ENCODE data around the gene UNC119B. TPM values are rescaled to one million over a fixed set of nuclear protein-coding genes. Genes with fewer than 3 reads are reported as not detected.

Gene UNC119B
- total RNA-seq, 1 donor from 2014 or later: 24.3 TPM

GRCh38 chr12:120710805-120711296 is 593 bp downstream of the UNC119B start:
- DNase-seq (ENCODE audit: low read depth): no peak
- Mint-ChIP-seq H3K4me3 (ENCODE audit: unreplicated experiment) (peak overlapping the region; percentile 91), H3K27ac (ENCODE audit: unreplicated experiment) (peak overlapping the region; percentile 83), H3K4me1 (ENCODE audit: low read depth, unreplicated experiment) (peaks cover 5% of the 10 kb centered on the region), H3K9me3 (ENCODE audit: unreplicated experiment) (no peaks in the 10 kb centered on the region), H3K36me3 (ENCODE audit: low read depth, unreplicated experiment) (peaks cover 7% of the 10 kb centered on the region), H3K27me3 (ENCODE audit: low read depth, unreplicated experiment) (no peaks in the 10 kb centered on the region)
- peaks cover 10% of the 10 kb centered on the region for H3K4me1 ChIP-seq (ENCODE audit: insufficient read depth, low read length)
- H3K36me3 ChIP-seq (ENCODE audit: insufficient read depth, low read length): peaks cover 11% of the 10 kb centered on the region
- peaks cover 37% of the 10 kb centered on the region for H4K20me1 ChIP-seq (ENCODE audit: insufficient read depth, low read length)
- H3K79me2 ChIP-seq (ENCODE audit: insufficient read depth, low read length): peaks cover 29% of the 10 kb centered on the region
- FAIRE-seq: no peak
- no peaks in the 10 kb centered on the region for H3K27me3 ChIP-seq (ENCODE audit: insufficient read depth, low read length)
- peak overlapping the region; percentile 78 for H3K27ac ChIP-seq (ENCODE audit: low read depth, low read length)
- peak overlapping the region; percentile 73 for H3K4me3 ChIP-seq (ENCODE audit: insufficient read depth, low read depth, low read length)
- no peaks in the 10 kb centered on the region for H3K9me3 ChIP-seq (ENCODE audit: insufficient read depth, low read depth, low read length)
- peak overlapping the region; percentile 79 for H2AFZ ChIP-seq (ENCODE audit: low read depth, low read length)
- H3K4me2 ChIP-seq (ENCODE audit: low read length): peak overlapping the region; percentile 86
- no peak for TF ChIP-seq EZH2 (IDR thresholded peaks at IDR 0.05; ENCODE audit: insufficient read depth, low read length)
- TF ChIP-seq, protein P1, sequence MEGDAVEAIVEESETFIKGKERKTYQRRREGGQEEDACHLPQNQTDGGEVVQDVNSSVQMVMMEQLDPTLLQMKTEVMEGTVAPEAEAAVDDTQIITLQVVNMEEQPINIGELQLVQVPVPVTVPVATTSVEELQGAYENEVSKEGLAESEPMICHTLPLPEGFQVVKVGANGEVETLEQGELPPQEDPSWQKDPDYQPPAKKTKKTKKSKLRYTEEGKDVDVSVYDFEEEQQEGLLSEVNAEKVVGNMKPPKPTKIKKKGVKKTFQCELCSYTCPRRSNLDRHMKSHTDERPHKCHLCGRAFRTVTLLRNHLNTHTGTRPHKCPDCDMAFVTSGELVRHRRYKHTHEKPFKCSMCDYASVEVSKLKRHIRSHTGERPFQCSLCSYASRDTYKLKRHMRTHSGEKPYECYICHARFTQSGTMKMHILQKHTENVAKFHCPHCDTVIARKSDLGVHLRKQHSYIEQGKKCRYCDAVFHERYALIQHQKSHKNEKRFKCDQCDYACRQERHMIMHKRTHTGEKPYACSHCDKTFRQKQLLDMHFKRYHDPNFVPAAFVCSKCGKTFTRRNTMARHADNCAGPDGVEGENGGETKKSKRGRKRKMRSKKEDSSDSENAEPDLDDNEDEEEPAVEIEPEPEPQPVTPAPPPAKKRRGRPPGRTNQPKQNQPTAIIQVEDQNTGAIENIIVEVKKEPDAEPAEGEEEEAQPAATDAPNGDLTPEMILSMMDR (IDR thresholded peaks at IDR 0.05; ENCODE audit: insufficient read depth, low read depth, low read length): no peak
- H3K9ac ChIP-seq (ENCODE audit: low read length): peak overlapping the region; percentile 90

- peak overlapping the region; percentile 90 for H3K9ac ChIP-seq (ENCODE audit: low read length)
These were observed 1.2 kb downstream of the UNC119B start for GRCh38 chr12:120711411-120711810.

GRCh38 chr12:120712610-120713009 is 2.4 kb downstream of the UNC119B start:
- Histone ChIP-seq H2AFZ (ENCODE audit: low read depth, low read length) (no peak overlapping the region), H3K4me3 (ENCODE audit: insufficient read depth, low read depth, low read length) (no peak overlapping the region), H3K4me1 (ENCODE audit: insufficient read depth, low read length) (peaks cover 10% of the 10 kb centered on the region), H3K27me3 (ENCODE audit: insufficient read depth, low read length) (no peaks in the 10 kb centered on the region), H3K27ac (ENCODE audit: low read depth, low read length) (no peak overlapping the region), H3K9ac (ENCODE audit: low read length) (no peak overlapping the region), H3K36me3 (ENCODE audit: insufficient read depth, low read length) (peaks cover 26% of the 10 kb centered on the region), H3K4me2 (ENCODE audit: low read length) (no peak overlapping the region), H4K20me1 (ENCODE audit: insufficient read depth, low read length) (peaks cover 44% of the 10 kb centered on the region), H3K79me2 (ENCODE audit: insufficient read depth, low read length) (peaks cover 29% of the 10 kb centered on the region), H3K9me3 (ENCODE audit: insufficient read depth, low read depth, low read length) (no peaks in the 10 kb centered on the region)
- H3K36me3 Mint-ChIP-seq (ENCODE audit: low read depth, unreplicated experiment): peaks cover 17% of the 10 kb centered on the region
- no peak overlapping the region for H3K27ac Mint-ChIP-seq (ENCODE audit: unreplicated experiment)
- H3K27me3 Mint-ChIP-seq (ENCODE audit: low read depth, unreplicated experiment): no peaks in the 10 kb centered on the region
- H3K4me1 Mint-ChIP-seq (ENCODE audit: low read depth, unreplicated experiment): peaks cover 5% of the 10 kb centered on the region
- FAIRE-seq (no peak), DNase-seq (ENCODE audit: low read depth) (no peak)
- TF ChIP-seq EZH2 (IDR thresholded peaks at IDR 0.05; ENCODE audit: insufficient read depth, low read length): no peak
- TF ChIP-seq, protein P1 (IDR thresholded peaks at IDR 0.05; ENCODE audit: insufficient read depth, low read depth, low read length): no peak
- no peak overlapping the region for H3K4me3 Mint-ChIP-seq (ENCODE audit: unreplicated experiment)
- no peaks in the 10 kb centered on the region for H3K9me3 Mint-ChIP-seq (ENCODE audit: unreplicated experiment)

More at GRCh38 chr12:120711411-120711810, 1.2 kb downstream of the UNC119B start:
- DNase-seq (ENCODE audit: low read depth) (no peak), FAIRE-seq (no peak)
- peaks cover 10% of the 10 kb centered on the region for H3K4me1 ChIP-seq (ENCODE audit: insufficient read depth, low read length)
- Mint-ChIP-seq H3K9me3 (ENCODE audit: unreplicated experiment) (no peaks in the 10 kb centered on the region), H3K4me1 (ENCODE audit: low read depth, unreplicated experiment) (peaks cover 5% of the 10 kb centered on the region), H3K27me3 (ENCODE audit: low read depth, unreplicated experiment) (no peaks in the 10 kb centered on the region), H3K27ac (ENCODE audit: unreplicated experiment) (peak overlapping the region; percentile 83), H3K36me3 (ENCODE audit: low read depth, unreplicated experiment) (peaks cover 8% of the 10 kb centered on the region), H3K4me3 (ENCODE audit: unreplicated experiment) (peak overlapping the region; percentile 91)
- peak overlapping the region; percentile 79 for H2AFZ ChIP-seq (ENCODE audit: low read depth, low read length)
- H3K79me2 ChIP-seq (ENCODE audit: insufficient read depth, low read length): peaks cover 29% of the 10 kb centered on the region
- no peak for TF ChIP-seq EZH2 (IDR thresholded peaks at IDR 0.05; ENCODE audit: insufficient read depth, low read length)
- TF ChIP-seq, protein P1 (IDR thresholded peaks at IDR 0.05; ENCODE audit: insufficient read depth, low read depth, low read length): no peak
- no peaks in the 10 kb centered on the region for H3K27me3 ChIP-seq (ENCODE audit: insufficient read depth, low read length)
- no peaks in the 10 kb centered on the region for H3K9me3 ChIP-seq (ENCODE audit: insufficient read depth, low read depth, low read length)
- no peak overlapping the region for H3K27ac ChIP-seq (ENCODE audit: low read depth, low read length)
- H3K4me3 ChIP-seq (ENCODE audit: insufficient read depth, low read depth, low read length): peak overlapping the region; percentile 73
- peaks cover 42% of the 10 kb centered on the region for H4K20me1 ChIP-seq (ENCODE audit: insufficient read depth, low read length)
- H3K36me3 ChIP-seq (ENCODE audit: insufficient read depth, low read length): peaks cover 17% of the 10 kb centered on the region
- peak overlapping the region; percentile 86 for H3K4me2 ChIP-seq (ENCODE audit: low read length)
